Mesenchymal stem cell (in vitro differentiated cells and primary cell): ENCODE data around the gene CAT.

Source experiments
- DNase-seq: peaks from one replicate; pipeline ENCODE4 v3.0.0-alpha.2; 2013
- H2AFZ ChIP-seq: one replicate; pipeline ENCODE4 v1.6.1; 2013; ENCODE audit warnings: low read depth, mild to moderate bottlenecking, control low read depth, inconsistent platforms, low read length, moderate library complexity
- H2AK5ac ChIP-seq: 2 replicates; pipeline ENCODE4 v1.6.1; 2013; ENCODE audit warnings: low read length, moderate library complexity, mild to moderate bottlenecking, inconsistent platforms; ENCODE audit not compliant: severe bottlenecking
- H2BK120ac ChIP-seq: one replicate; pipeline ENCODE4 v1.6.1; 2013; ENCODE audit warnings: low read depth, mild to moderate bottlenecking, inconsistent platforms, low read length, moderate library complexity
- H2BK12ac ChIP-seq, 2 experiments: one replicate each; pipeline ENCODE4 v1.6.1; 2013; ENCODE audit warnings: inconsistent platforms in 2 of 2, low read length in 2 of 2, mild to moderate bottlenecking in 2 of 2, moderate library complexity in 2 of 2, control low read depth in 1 of 2
- H2BK15ac ChIP-seq: one replicate; pipeline ENCODE4 v1.6.1; 2013; ENCODE audit warnings: mild to moderate bottlenecking, low read depth, inconsistent platforms; ENCODE audit not compliant: poor library complexity, severe bottlenecking
- H2BK5ac ChIP-seq: 2 replicates; pipeline ENCODE4 v1.6.1; 2013; ENCODE audit warnings: low read depth, mild to moderate bottlenecking, low read length, control low read depth, inconsistent platforms; ENCODE audit not compliant: poor library complexity, severe bottlenecking
- H3K14ac ChIP-seq, 2 experiments: one replicate each; pipeline ENCODE4 v1.6.1; 2013; ENCODE audit warnings: inconsistent platforms in 2 of 2, low read length in 2 of 2, control low read depth in 1 of 2, mild to moderate bottlenecking in 1 of 2, moderate library complexity in 1 of 2
- H3K18ac ChIP-seq, 2 experiments: one replicate each; pipeline ENCODE4 v1.6.1; 2013; ENCODE audit warnings: inconsistent platforms in 2 of 2, low read length in 2 of 2, control low read depth in 1 of 2, low read depth in 1 of 2, mild to moderate bottlenecking in 1 of 2
- H3K23ac ChIP-seq, 2 experiments: one replicate each; pipeline ENCODE4 v1.6.1; 2013; ENCODE audit warnings: inconsistent platforms in 2 of 2, low read length in 2 of 2, mild to moderate bottlenecking in 2 of 2, moderate library complexity in 2 of 2, control low read depth in 1 of 2
- H3K27ac ChIP-seq: 2 replicates; pipeline ENCODE4 v1.5.1; 2013; ENCODE audit warnings: mild to moderate bottlenecking, moderate library complexity, low read length, control low read depth, inconsistent platforms; ENCODE audit not compliant: poor library complexity, severe bottlenecking
- H3K27me3 ChIP-seq, 2 experiments: 2 replicates each; pipeline versions ENCODE4 v1.6.1 to v1.7.0; 2013; ENCODE audit warnings: low read length in 2 of 2, mild to moderate bottlenecking in 2 of 2, moderate library complexity in 2 of 2, control low read depth in 1 of 2, inconsistent platforms in 1 of 2; ENCODE audit not compliant: control insufficient read depth in 1 of 2, insufficient read depth in 1 of 2
- H3K36me3 ChIP-seq, 2 experiments: 2 replicates each; pipeline versions ENCODE4 v1.6.1 to v1.7.0; 2013; ENCODE audit warnings: low read length in 2 of 2, control low read depth in 1 of 2, inconsistent platforms in 1 of 2, low read depth in 1 of 2, mild to moderate bottlenecking in 1 of 2; ENCODE audit not compliant: insufficient read depth in 2 of 2, control insufficient read depth in 1 of 2
- H3K4ac ChIP-seq, 2 experiments: one replicate each; pipeline ENCODE4 v1.6.1; 2013; ENCODE audit warnings: inconsistent platforms in 2 of 2, low read length in 2 of 2, mild to moderate bottlenecking in 2 of 2, moderate library complexity in 2 of 2, control low read depth in 1 of 2, low read depth in 1 of 2
- H3K4me1 ChIP-seq: 2 replicates; pipeline ENCODE4 v1.6.1; 2013; ENCODE audit warnings: low read depth, low read length, control low read depth; ENCODE audit not compliant: control insufficient read depth, insufficient read depth
- H3K4me2 ChIP-seq: 2 replicates; pipeline ENCODE4 v1.6.1; 2013; ENCODE audit warnings: low read length, mild to moderate bottlenecking, inconsistent platforms; ENCODE audit not compliant: poor library complexity, severe bottlenecking
- H3K4me3 ChIP-seq, 2 experiments: 2 replicates each; pipeline versions ENCODE4 v1.5.1 to v1.7.0; 2013; ENCODE audit warnings: low read length in 2 of 2, mild to moderate bottlenecking in 2 of 2, control low read depth in 1 of 2, low read depth in 1 of 2; ENCODE audit not compliant: insufficient read depth in 1 of 2
- H3K79me1 ChIP-seq: replicated peaks from 2 replicates; pipeline ENCODE4 v1.6.1; 2013; ENCODE audit warnings: mild to moderate bottlenecking, control low read depth, low read length, inconsistent platforms; ENCODE audit not compliant: poor library complexity, severe bottlenecking
- H3K9ac ChIP-seq: 2 replicates; pipeline ENCODE4 v1.7.0; 2013; ENCODE audit warnings: mild to moderate bottlenecking, low read length, moderate library complexity
- H3K9me3 ChIP-seq: 2 replicates; pipeline ENCODE4 v1.7.0; 2013; ENCODE audit warnings: mild to moderate bottlenecking, low read length; ENCODE audit not compliant: control insufficient read depth
- H4K8ac ChIP-seq: one replicate; pipeline ENCODE4 v1.6.1; 2013; ENCODE audit warnings: inconsistent platforms, mild to moderate bottlenecking, low read length, moderate library complexity
- H4K91ac ChIP-seq: one replicate; pipeline ENCODE4 v1.6.1; 2013; ENCODE audit warnings: mild to moderate bottlenecking, low read length, inconsistent platforms
- WGBS: methylation state at CpG from one replicate; pipeline ENCODE4 v1.1.7; 2013; ENCODE audit warnings: mixed read lengths; 5-methylcytosine and 5-hydroxymethylcytosine counted together

CAT gene

GRCh38 chr11:34507156-34507555, 68.4 kb downstream of the CAT start:
- no peak overlapping the region for H2BK5ac ChIP-seq
- H3K79me1 ChIP-seq, result no peaks in the 10 kb centered on the region
- H2BK15ac ChIP-seq, result no peak overlapping the region
- H3K9me3 ChIP-seq, result no peaks in the 10 kb centered on the region
- no peak overlapping the region for H3K14ac ChIP-seq
- no peak overlapping the region for H2AFZ ChIP-seq
- H3K9ac ChIP-seq, result no peak overlapping the region
- H3K4me3 ChIP-seq, result no peak overlapping the region
- H4K8ac ChIP-seq, result no peak overlapping the region
- no peak overlapping the region for H2BK12ac ChIP-seq
- DNase-seq, result no peak
- no peak overlapping the region for H2BK120ac ChIP-seq
- no peak overlapping the region for H3K18ac ChIP-seq
- no peaks in the 10 kb centered on the region for H3K36me3 ChIP-seq
- H3K4ac ChIP-seq, result no peak overlapping the region
- H4K91ac ChIP-seq, result no peak overlapping the region
- H3K27me3 ChIP-seq, result no peaks in the 10 kb centered on the region
- no peak overlapping the region for H3K4me2 ChIP-seq
- H3K27ac ChIP-seq, result no peak overlapping the region
- no peak overlapping the region for H3K23ac ChIP-seq
- peaks cover 4% of the 10 kb centered on the region for H3K4me1 ChIP-seq
- WGBS, result 87% methylated on average over 6 of the region's 6 CpGs
- H2AK5ac ChIP-seq, result no peak overlapping the region

DNA sequence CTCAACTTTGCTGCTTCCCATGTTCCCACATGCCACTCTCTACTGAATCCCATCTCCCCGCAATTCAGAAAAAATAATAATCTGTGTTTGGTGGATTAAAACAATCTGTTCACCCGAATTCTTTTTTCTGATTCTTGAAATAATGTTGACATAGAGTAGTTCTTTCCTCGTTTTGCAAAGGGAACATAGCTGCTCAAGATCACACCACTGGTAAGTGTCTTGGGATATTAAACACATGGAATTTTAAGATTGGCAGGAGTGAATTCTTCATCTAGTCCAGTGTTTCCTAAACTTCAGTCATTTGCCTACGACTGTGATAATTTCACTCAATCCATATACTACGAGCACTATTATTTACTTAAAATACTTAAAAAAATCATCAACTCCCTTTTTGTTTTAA, 68.9 kb downstream of the CAT start:
- Histone ChIP-seq H3K27ac (no peak overlapping the region), H3K18ac (no peak overlapping the region), H3K79me1 (no peaks in the 10 kb centered on the region), H3K14ac (no peak overlapping the region), H3K4me2 (no peak overlapping the region), H3K4me1 (peaks cover 2% of the 10 kb centered on the region), H4K91ac (no peak overlapping the region), H3K9ac (no peak overlapping the region), H2BK12ac (no peak overlapping the region), H3K23ac (no peak overlapping the region), H2BK5ac (no peak overlapping the region), H3K36me3 (no peaks in the 10 kb centered on the region), H2AK5ac (no peak overlapping the region), H4K8ac (no peak overlapping the region), H2AFZ (no peak overlapping the region), H3K9me3 (no peaks in the 10 kb centered on the region), H3K4me3 (no peak overlapping the region), H2BK120ac (no peak overlapping the region), H3K27me3 (no peaks in the 10 kb centered on the region), H3K4ac (no peak overlapping the region), H2BK15ac (no peak overlapping the region)
- WGBS, result 95% methylated on average over 2 of the region's 5 CpGs
- no peak for DNase-seq

- Histone ChIP-seq H3K36me3 (no peaks in the 10 kb centered on the region), H3K18ac (no peak overlapping the region), H3K27me3 (no peaks in the 10 kb centered on the region), H3K79me1 (no peaks in the 10 kb centered on the region), H3K4me1 (peaks cover 2% of the 10 kb centered on the region), H3K23ac (no peak overlapping the region), H3K4me3 (no peak overlapping the region), H3K4ac (no peak overlapping the region), H4K8ac (no peak overlapping the region), H3K14ac (no peak overlapping the region), H3K9me3 (no peaks in the 10 kb centered on the region), H3K27ac (no peak overlapping the region), H4K91ac (no peak overlapping the region), H2AK5ac (no peak overlapping the region), H2BK120ac (no peak overlapping the region), H2BK5ac (no peak overlapping the region), H2AFZ (no peak overlapping the region), H2BK12ac (no peak overlapping the region), H2BK15ac (no peak overlapping the region), H3K4me2 (no peak overlapping the region), H3K9ac (no peak overlapping the region)
- WGBS, result no CpG with 5 or more reads among the region's 2 CpGs
- DNase-seq, result no peak
Measured at GRCh38 chr11:34508524-34508923, 69.8 kb downstream of the CAT start.

DNA sequence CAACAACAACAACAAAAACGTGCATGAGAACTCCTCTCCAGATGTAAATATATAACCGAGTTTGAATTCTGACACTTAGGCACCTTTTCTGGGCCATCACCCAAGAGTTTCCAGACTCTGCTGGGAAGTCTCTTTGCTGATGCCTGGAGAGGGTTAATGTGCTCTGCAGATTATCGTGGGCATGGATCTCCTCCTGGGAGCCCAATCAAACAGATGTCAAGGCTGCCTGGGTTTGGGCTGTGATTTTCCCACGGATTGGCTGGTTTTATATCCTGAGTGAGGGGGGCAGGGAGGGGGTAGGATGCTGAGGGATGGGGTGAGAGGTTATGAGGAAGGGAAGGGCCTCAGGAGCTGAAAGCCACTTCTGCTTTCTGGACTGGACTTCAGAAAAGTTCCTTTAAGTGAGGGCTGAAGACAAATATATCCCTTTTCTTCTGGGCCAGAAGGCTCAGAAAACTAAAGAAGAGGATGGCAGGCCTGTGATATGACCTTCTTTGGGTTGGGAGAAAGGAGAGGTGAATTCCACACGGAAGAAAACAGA, 70.7 kb downstream of the CAT start:
- H4K8ac ChIP-seq, result no peak overlapping the region
- no peak overlapping the region for H2BK15ac ChIP-seq
- H3K9ac ChIP-seq, result no peak overlapping the region

More for the DNA sequence above, 70.7 kb downstream of the CAT start:
- H2AK5ac ChIP-seq, result no peak overlapping the region
- no peak for DNase-seq
- no peaks in the 10 kb centered on the region for H3K9me3 ChIP-seq
- peaks cover 0 to 4% of the 10 kb centered on the region in 2 experiments for H3K27me3 ChIP-seq
- H2BK12ac ChIP-seq, result no peak overlapping the region
- H3K36me3 ChIP-seq, result no peaks in the 10 kb centered on the region
- H3K4me1 ChIP-seq, result peaks cover 2% of the 10 kb centered on the region
- no peak overlapping the region for H3K14ac ChIP-seq
- H3K23ac ChIP-seq, result no peak overlapping the region
- H2BK5ac ChIP-seq, result no peak overlapping the region
- 51% methylated on average over 3 of the region's 5 CpGs for WGBS
- H3K4ac ChIP-seq, result no peak overlapping the region
- no peak overlapping the region for H3K18ac ChIP-seq
- H3K27ac ChIP-seq, result no peak overlapping the region
- H3K4me3 ChIP-seq, result no peak overlapping the region
- H3K4me2 ChIP-seq, result no peak overlapping the region
- no peak overlapping the region for H4K91ac ChIP-seq
- no peak overlapping the region for H2AFZ ChIP-seq
- H3K79me1 ChIP-seq, result no peaks in the 10 kb centered on the region
- H2BK120ac ChIP-seq, result no peak overlapping the region
